GM12892 (cell line): ENCODE results near the gene SP3.

Experiments
- POLR2A ChIP-seq: IDR thresholded peaks from 2 replicates; pipeline ENCODE4 v1.6.1; 2011; ENCODE audit warnings: low read depth, low read length, control low read depth
- POLR2AphosphoS5 ChIP-seq: IDR thresholded peaks from 2 replicates; pipeline ENCODE4 v1.6.1; 2011; ENCODE audit warnings: low read depth, low read length, control low read depth

DNA sequence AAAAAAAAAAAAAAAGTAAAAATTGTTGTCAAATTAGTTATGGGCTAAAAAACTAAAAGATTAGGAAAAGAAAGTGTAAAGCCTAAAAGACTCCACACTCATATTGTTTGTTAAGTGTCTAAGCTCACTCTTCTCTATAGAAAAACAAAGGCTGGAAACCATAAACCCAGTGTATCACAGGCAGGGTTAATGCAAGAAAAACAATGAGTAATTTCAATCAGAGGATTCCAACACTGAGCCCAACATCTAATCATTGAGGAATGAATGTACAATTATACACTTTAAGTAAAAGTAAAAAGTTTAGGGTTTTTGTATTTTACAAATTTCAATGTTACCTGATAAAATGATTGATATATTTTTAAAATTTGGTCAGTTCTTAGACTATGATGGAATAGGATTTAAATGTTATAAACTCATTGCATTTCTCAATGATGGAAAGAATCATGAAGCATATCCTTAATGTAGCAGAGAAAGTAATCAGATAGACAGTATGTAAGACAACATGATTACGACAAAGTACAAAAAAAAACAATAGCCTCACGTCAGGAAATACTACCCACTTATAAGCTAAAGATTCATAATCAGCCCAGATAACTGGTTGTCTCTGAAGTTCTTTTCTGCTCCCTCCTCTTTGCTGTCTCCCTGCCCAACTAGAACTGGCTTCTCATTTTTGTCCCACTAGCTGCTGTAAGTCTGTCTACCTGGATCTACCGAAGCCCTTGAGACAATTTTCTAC lies 44.5 kb upstream of the SP3 start:
- no peak for TF ChIP-seq POLR2AphosphoS5
- TF ChIP-seq POLR2A, result no peak
